ENCODE data around the gene DNAJC5. TPM values are rescaled to one million over a fixed set of nuclear protein-coding genes. Genes with fewer than 3 reads are reported as not detected.
"Not testable (repeated sequence)": the region's sequence is repeated elsewhere in the genome, so short reads cannot be mapped to it uniquely, and the experiment has no call there.

DNAJC5 gene
- total RNA-seq, 1 donor from 2014 or later = 44.2 TPM

DNA sequence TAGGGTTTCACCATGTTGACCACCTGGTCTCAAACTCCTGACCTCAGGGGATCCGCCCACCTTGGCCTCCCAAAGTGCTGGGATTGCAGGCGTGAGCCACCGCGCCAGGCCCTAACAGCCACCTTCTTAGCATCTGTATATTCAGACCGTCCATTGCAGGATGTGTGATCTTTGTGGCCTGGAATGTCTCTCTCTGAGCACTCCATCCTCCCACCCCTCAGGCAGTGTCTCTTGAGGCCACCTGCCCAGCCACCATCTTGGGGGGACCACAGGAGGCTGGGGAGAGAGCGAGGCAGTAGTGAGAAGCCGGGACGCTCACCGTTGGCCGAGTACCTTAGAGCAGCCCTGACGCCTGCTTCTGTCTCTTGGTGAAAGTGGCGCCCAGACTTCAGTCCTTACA, 18.8 kb downstream of the DNAJC5 start:
- Mint-ChIP-seq H3K27ac (ENCODE audit: unreplicated experiment) (peak overlapping the region; percentile 51), H3K27me3 (ENCODE audit: low read depth) (no peaks in the 10 kb centered on the region), H3K4me1 (ENCODE audit: low read depth) (peaks cover 30% of the 10 kb centered on the region), H3K4me3 (ENCODE audit: unreplicated experiment) (no peak overlapping the region), H3K36me3 (ENCODE audit: low read depth) (peaks cover 1% of the 10 kb centered on the region), H3K9me3 (ENCODE audit: low read depth) (peaks cover 3% of the 10 kb centered on the region)
- TF ChIP-seq, protein P1, sequence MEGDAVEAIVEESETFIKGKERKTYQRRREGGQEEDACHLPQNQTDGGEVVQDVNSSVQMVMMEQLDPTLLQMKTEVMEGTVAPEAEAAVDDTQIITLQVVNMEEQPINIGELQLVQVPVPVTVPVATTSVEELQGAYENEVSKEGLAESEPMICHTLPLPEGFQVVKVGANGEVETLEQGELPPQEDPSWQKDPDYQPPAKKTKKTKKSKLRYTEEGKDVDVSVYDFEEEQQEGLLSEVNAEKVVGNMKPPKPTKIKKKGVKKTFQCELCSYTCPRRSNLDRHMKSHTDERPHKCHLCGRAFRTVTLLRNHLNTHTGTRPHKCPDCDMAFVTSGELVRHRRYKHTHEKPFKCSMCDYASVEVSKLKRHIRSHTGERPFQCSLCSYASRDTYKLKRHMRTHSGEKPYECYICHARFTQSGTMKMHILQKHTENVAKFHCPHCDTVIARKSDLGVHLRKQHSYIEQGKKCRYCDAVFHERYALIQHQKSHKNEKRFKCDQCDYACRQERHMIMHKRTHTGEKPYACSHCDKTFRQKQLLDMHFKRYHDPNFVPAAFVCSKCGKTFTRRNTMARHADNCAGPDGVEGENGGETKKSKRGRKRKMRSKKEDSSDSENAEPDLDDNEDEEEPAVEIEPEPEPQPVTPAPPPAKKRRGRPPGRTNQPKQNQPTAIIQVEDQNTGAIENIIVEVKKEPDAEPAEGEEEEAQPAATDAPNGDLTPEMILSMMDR (IDR thresholded peaks at IDR 0.05) = no peak
- DNase-seq (ENCODE audit: low spot score) = no peak

DNA sequence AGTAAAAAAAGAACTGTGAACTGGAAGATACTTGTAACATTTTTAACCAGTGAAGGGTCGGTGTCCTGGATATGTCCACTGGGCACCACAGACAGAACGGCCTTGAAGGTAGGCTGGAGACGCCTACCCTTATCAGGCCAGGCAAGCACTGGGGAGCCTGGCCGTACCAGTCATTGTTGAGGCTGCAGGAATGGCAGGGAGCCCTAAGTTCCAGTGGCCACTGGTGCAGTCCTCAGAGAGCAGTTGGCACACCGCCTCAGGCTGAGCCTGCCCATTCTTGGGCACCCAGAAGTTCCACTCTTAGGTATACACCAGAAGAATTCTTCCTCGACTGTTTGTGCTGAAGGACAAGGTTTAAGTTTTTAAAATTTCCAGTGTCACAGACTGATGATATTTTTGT, 20.5 kb downstream of the DNAJC5 start:
- Mint-ChIP-seq H3K36me3 (ENCODE audit: low read depth) (peaks cover 1% of the 10 kb centered on the region), H3K4me1 (ENCODE audit: low read depth) (peaks cover 24% of the 10 kb centered on the region), H3K27ac (ENCODE audit: unreplicated experiment) (no peak overlapping the region), H3K9me3 (ENCODE audit: low read depth) (peaks cover 3% of the 10 kb centered on the region), H3K4me3 (ENCODE audit: unreplicated experiment) (no peak overlapping the region), H3K27me3 (ENCODE audit: low read depth) (no peaks in the 10 kb centered on the region)
- TF ChIP-seq, protein P1 (IDR thresholded peaks at IDR 0.05) = no peak
- no peak for DNase-seq (ENCODE audit: low spot score)

DNA sequence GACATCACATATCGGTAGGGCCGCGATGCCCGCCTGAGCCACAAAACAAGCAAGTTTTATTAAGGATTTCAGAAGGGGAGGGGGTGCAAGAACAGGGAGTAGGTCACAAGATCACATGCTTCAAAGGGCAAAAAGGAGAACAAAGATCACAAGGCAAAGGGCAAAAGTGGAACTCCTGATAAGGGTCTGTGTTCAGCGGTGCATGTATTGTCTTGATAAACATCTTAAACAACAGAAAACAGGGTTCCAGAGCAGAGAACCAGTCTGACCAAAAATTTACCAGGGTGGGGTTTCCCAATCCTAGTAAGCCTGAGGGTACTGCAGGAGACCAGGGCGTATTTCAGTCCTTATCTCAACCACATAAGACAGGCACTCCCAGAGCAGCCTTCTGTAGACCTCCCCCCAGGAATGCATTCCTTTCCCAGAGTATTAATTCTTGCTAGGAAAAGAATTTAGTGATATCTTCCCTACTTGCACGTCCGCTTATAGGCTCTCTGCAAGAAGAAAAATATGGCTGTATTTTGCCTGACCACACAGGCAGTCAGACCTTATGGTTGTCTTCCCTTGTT, 21.5 kb downstream of the DNAJC5 start:
- H3K4me1 Mint-ChIP-seq (ENCODE audit: low read depth) = peaks cover 17% of the 10 kb centered on the region
- H3K4me3 Mint-ChIP-seq (ENCODE audit: unreplicated experiment); H3K27me3 Mint-ChIP-seq (ENCODE audit: low read depth); H3K9me3 Mint-ChIP-seq (ENCODE audit: low read depth); DNase-seq (ENCODE audit: low spot score); H3K27ac Mint-ChIP-seq (ENCODE audit: unreplicated experiment); H3K36me3 Mint-ChIP-seq (ENCODE audit: low read depth): not testable (repeated sequence)

DNA sequence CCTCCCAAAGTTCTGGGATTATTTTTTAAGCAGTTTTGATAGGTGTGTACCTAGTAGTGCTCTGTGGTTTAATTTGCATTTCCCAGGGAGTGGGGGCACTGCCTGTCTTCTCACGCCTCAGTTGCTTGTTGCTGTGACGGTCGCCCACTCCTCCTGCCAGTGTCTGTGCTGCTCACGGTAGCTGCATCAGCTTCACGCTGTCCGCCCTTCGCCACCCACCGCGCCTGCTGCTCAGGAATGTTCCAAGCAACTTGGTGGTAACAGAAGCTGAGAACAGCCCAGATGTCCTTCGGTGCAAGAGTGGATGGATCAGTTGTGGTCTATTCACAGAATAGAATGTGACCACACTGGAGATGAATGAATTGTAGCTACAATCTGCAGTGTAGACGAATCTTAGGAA, 22.9 kb downstream of the DNAJC5 start:
- TF ChIP-seq, protein P1 (IDR thresholded peaks at IDR 0.05) = no peak
- Mint-ChIP-seq H3K27ac (ENCODE audit: unreplicated experiment) (peak overlapping the region; percentile 51), H3K36me3 (ENCODE audit: low read depth) (peaks cover 1% of the 10 kb centered on the region), H3K9me3 (ENCODE audit: low read depth) (peaks cover 3% of the 10 kb centered on the region), H3K4me1 (ENCODE audit: low read depth) (peaks cover 9% of the 10 kb centered on the region), H3K4me3 (ENCODE audit: unreplicated experiment) (no peak overlapping the region), H3K27me3 (ENCODE audit: low read depth) (no peaks in the 10 kb centered on the region)
- no peak for DNase-seq (ENCODE audit: low spot score)

DNA sequence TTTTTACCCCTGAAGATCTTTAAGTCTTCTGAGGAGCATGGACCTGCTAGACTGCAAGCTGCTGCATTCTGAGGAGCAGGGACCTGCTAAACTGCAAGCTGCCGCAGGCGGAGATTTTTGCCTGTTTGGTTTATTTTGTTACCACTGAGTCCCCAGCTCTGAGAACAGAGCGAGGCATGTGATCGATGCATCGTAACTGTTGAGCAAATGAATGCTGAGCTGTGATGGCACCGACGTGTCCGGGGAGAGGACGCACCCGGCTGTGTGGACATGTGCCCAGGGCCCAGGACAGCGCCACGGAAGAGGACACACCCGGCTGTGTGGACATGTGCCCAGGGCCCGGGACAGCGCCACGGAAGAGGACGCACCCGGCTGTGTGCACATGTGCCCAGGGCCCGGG, 24.2 kb downstream of the DNAJC5 start:
- Mint-ChIP-seq H3K9me3 (ENCODE audit: low read depth) (peaks cover 3% of the 10 kb centered on the region), H3K36me3 (ENCODE audit: low read depth) (peaks cover 1% of the 10 kb centered on the region), H3K4me3 (ENCODE audit: unreplicated experiment) (no peak overlapping the region), H3K4me1 (ENCODE audit: low read depth) (no peaks in the 10 kb centered on the region), H3K27me3 (ENCODE audit: low read depth) (no peaks in the 10 kb centered on the region), H3K27ac (ENCODE audit: unreplicated experiment) (no peak overlapping the region)
- DNase-seq (ENCODE audit: low spot score) = no peak
- TF ChIP-seq, protein P1 (IDR thresholded peaks at IDR 0.05) = no peak

DNA sequence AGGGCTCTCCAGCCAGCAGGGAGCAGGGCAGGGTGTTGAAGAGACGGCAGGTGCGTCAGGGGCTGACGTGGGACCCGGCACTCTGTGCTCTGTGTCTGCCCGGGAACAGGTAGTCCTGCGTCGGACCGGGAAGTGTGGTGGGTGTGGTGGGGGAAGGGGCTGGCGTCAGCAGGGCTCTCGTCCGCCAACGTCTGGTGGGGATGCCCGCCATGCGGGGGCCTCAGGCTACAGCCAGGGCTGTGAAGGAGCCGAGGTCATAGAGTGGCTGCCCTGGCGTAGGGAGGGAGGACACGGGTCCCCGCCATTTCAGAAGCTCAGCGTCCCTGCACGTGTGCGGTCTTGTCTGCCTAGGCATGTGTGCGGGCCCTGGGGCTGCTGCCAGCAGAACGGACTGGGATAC, 25.3 kb downstream of the DNAJC5 start:
- TF ChIP-seq, protein P1 (IDR thresholded peaks at IDR 0.05) = no peak
- no peaks in the 10 kb centered on the region for H3K4me1 Mint-ChIP-seq (ENCODE audit: low read depth)
- H3K27ac Mint-ChIP-seq (ENCODE audit: unreplicated experiment) = no peak overlapping the region
- H3K4me3 Mint-ChIP-seq (ENCODE audit: unreplicated experiment) = no peak overlapping the region
- no peaks in the 10 kb centered on the region for H3K27me3 Mint-ChIP-seq (ENCODE audit: low read depth)
- peaks cover 1% of the 10 kb centered on the region for H3K36me3 Mint-ChIP-seq (ENCODE audit: low read depth)
- no peak for DNase-seq (ENCODE audit: low spot score)
- H3K9me3 Mint-ChIP-seq (ENCODE audit: low read depth) = peaks cover 3% of the 10 kb centered on the region
